ENCODE data around the gene CCDC87.

- no peak for TF ChIP-seq REST (IDR thresholded peaks at IDR 0.05; ENCODE audit: low read depth)
- no peak for TF ChIP-seq CEBPB (IDR thresholded peaks at IDR 0.05)
- TF ChIP-seq ZBTB7A (IDR thresholded peaks at IDR 0.05; ENCODE audit: low read depth) = no peak
- TF ChIP-seq EGR1 (IDR thresholded peaks at IDR 0.05) = no peak
- TF ChIP-seq EP300 (IDR thresholded peaks at IDR 0.05; ENCODE audit: borderline replicate concordance) = no peak
- TF ChIP-seq FOXM1 (IDR thresholded peaks at IDR 0.05; ENCODE audit: borderline replicate concordance, low read depth) = no peak
- TF ChIP-seq TCF12 (IDR thresholded peaks at IDR 0.05; ENCODE audit: low read depth) = no peak
Measured at GRCh38 chr11:66556086-66556485, 36.8 kb downstream of the CCDC87 start.

All from Ishikawa (cell line).